Stimulated activated CD8-positive, alpha-beta memory T cell treated with anti-CD3 and anti-CD28 coated beads, Interleukin-2, amount 100 ng/mL, for 1 hour (primary cell): ENCODE data around the gene KDM5B.

Experiments used
- DNase-seq, 2 donors: peaks; one replicate each; pipeline ENCODE4 v3.0.0-alpha.2; 2020; ENCODE audit warnings: low read depth in 2 of 2

Gene KDM5B

DNA sequence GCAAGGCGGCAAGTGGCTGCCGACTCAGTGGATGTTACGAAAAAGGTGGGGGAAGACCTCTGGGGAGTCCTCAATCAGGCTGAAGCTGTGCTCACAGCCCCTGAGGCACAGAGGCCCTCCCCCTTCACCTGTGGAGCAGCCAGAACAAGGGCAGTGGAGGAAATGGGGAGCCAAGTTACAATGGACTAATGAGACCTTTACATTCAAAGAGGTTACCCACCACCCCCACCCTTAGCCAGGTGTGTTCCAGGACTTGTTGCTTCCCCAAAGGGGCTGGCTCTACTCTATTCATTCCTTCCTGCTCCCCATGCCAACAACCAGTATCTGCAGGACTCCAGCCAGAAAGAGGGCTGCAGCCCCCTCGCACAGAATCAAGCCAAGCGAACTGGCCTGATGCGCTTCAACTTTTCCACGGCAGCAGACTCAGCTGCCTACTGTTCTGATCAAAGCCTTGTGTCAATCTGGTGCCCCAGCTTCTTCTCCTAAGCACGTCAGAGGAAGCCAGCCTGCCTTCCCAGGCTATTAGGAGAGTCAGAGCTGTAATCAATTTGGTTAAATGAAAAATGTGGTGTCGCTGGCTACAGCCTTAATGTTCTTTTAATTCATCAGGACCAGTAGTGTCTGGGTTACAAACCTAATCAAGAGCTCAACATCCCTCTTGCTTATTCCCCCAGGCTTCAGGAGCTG, 96.1 kb downstream of the KDM5B start:
- no peak for DNase-seq

GRCh38 chr1:202710070-202711045, 97.9 kb downstream of the KDM5B start, which contains the start of gene SYT2:
Gene SYT2 (minus strand): TSS chr1:202710454. CDS start chr1:202605772, 104,682 bp downstream.
- no peak for DNase-seq

- no peak for DNase-seq
Observed at GRCh38 chr1:202709276-202710041, 98.8 kb downstream of the KDM5B start.

DNA sequence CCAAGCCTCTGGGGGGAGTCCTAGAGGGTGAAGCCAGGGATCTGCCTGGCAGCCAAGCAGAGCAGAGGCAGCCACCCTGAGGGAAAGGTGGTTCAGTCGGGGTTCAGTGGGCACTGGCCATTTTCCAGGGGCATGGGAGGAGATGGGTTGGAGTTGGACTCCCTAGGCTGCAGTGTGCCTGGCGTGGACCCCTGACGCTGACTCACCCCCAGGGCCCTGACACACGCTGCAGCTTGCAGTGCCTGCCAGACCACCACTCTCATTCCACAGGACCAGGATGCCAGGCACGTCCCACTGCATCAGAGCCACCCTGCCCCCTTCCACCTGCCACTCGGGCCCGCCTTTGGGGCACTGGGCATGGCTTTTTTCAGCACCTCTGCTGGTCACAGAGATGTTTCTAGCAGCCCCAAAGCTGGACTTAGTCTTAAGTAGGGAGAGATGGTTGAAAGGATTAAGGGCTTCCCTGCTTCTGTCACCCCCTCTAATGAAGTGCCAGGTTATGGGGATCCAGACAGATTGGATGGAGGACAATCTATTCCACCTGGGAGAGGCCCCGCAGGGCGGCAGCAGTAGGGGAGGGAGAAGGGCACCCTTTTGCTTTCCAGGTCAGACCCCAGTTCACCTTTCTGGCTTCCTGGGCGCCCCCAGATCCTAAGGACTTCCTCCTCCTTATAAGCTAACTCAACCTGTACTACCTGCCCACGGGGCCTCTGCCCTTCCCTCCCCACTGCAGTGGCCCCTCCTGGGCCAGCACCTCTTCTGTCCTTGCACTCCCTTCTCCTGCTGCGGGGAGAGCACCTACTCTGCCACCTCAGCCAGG, 99.6 kb downstream of the KDM5B start:
- DNase-seq = no peak

DNA sequence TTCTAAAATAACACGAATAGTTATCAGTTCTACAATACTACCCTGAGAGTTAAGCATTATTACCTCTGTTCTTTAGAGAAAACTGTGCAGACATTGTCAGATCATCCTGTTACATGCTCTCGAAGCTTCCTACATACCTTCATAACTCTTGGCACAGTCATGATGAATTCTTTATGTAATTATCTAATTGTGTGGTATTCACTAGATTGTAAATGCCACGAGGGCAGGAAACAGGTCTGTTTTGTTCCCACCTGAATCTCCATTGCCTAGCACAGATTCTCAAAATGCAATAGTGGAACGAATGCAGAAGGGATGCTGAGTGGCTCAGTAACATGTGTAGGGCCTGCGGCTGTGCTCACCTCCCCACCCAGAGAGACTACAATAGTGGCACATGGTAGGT, 101.4 kb downstream of the KDM5B start:
- no peak for DNase-seq

DNA sequence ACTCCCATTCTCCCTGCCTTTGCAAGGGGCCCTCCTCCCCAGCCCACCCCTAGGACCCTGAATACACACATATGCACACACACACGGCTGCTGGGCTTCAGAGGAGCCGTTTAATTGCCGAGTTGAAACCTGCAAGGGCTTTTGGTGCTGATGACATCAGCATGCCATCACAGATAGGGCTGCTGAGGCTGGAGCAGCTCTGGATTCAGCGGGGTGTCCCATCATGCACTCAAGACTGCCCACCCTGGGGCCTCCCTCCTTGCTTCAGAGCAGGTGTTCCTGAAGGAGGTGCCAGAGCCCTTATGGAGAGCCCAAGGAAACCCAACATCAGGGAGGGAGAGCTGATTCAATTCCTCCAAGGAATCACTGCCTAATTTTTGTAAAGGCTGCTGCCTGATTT, 103.6 kb downstream of the KDM5B start:
- DNase-seq = no peak

GRCh38 chr1:202703191-202703590, 105.0 kb downstream of the KDM5B start:
- DNase-seq = no peak

DNA sequence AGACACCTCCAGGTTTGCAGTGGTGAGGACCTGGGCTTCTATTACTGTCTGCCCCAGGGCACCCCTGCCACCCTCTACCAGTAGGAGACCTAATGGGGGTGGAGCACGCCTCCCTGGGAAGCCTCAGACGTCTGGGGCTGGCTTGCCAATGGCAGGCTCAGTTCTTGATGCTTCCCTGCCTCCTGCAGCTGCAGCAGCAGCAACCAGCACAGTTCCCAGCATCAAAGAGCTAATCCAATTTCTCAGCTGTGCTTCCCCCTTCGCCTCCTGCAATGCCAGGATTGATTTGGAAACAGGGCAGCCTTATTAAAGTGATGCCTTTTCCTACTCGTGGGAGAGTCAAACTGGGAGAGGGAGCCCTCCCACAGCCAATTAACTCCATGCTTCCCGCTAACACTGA, 106.1 kb downstream of the KDM5B start:
- DNase-seq = no peak

- no peak for DNase-seq
Observed at GRCh38 chr1:202701200-202701599, 107.0 kb downstream of the KDM5B start.

DNA sequence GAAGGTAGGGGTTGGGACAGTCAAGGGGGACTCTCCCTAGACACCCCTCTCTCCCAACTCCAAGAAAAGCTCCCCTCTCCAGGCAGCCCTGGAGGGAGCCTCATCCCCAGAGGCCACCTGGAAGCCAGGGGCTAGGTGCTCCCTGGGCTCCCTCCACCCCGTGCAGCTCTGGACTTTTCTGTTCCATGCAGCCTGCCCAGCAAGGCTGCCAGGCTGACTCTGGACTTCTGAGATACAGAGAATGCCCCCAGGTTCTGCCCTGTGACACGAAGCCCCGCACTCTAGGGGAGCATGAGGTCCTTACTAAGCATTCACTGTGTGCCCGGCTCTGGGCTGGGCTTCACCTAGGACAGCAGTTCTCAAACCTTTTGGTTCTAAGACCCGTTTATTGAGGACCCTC, 108.2 kb downstream of the KDM5B start:
- DNase-seq = no peak

DNA sequence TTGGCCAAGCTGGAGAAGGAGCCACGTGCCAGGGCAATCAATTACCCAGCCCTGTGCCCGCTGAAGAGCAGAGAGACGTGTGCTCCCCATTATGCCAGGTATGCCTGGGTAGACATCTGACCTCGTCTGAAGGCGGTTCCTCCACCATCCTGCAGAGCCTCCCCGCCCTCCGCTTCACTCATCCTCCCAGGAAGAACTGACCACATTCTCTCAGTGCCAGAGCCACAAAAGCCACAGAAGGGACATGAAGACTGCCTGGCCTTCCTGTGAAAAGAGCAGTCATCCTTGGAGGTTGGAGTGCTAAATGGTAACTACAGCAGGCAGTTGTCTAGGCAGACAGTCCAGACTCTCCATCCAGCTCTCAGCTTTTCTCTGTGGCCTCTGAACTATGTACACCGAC, 109.9 kb downstream of the KDM5B start:
- no peak for DNase-seq

DNA sequence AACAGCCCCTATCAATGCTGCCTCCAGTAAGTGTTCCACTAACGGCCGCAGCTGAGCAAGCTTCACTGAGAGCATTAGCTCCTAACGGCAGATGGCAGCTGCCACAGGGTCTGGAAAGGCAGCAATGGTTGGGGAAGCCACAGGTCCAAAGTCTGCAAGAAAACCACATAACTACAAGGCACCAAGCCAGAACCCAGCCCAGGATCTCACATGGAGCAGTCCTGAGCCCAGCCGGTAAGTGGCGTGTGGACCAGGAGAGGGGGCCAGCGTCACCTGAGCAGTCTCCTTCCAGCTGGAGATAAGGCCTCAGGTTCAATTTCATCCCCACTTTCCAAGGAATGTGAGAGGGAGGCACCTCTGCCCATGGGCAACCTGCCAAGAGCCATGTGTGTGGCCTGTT, 111.2 kb downstream of the KDM5B start:
- no peak for DNase-seq

- no peak for DNase-seq
Observed at GRCh38 chr1:202694314-202694713, 113.9 kb downstream of the KDM5B start.

GRCh38 chr1:202692959-202693555, 115.2 kb downstream of the KDM5B start:
- peak; percentile 31 to 35 for DNase-seq

GRCh38 chr1:202691816-202692215, 116.4 kb downstream of the KDM5B start:
- no peak for DNase-seq

GRCh38 chr1:202689493-202690342, 118.5 kb downstream of the KDM5B start:
- no peak for DNase-seq

GRCh38 chr1:202689082-202689481, 119.1 kb downstream of the KDM5B start:
- DNase-seq = no peak

DNA sequence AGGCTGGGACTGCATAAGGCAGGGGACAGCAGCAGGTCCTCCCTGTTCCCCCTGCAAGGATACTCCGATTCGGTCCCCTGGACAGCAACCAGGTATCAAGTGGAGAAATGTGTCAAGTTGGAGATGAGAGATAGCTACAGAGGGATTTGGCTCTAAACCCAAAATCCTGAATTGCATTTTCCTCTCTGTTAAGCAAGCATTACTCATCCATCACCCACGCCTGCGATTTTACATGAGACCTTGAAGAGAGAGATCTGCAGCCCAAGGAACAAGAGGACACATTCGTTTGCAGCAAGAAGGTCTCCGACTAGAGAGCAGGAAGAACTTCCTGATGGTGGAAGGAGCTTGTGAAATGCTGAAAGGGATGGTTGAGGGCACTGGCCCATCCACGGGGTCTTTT, 119.8 kb downstream of the KDM5B start:
- DNase-seq = no peak

DNA sequence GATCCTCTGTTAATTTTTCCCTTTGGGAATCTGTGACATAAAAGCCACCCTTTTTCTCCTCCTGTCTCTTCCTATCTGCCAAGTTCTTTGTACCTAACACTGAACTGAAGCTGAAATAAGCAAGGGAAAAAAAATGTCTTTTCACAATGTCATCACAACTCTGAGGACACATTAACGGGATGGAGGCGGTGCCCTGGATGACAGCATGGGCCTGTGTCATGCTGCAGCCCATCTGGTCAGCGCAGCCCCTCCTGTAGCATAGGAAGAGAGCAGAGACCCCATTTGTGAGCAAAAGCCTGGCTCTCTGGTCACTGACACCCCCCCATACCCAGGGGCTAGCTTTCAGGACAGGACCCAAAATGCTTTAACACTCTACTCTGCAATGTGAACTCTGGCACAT, 120.4 kb downstream of the KDM5B start:
- no peak for DNase-seq

GRCh38 chr1:202687370-202687769, 120.9 kb downstream of the KDM5B start:
- DNase-seq = no peak
